Panc1 (cell line): ENCODE measurements around the gene HDDC2.

Source experiments
- CTCF ChIP-seq: fragments of 450-650 bp; IDR thresholded peaks from 2 replicates; pipeline ENCODE4 v1.5.1; 2017; ENCODE audit warnings: mild to moderate bottlenecking
- POLR2AphosphoS5 ChIP-seq: IDR thresholded peaks from 2 replicates; pipeline ENCODE4 v1.6.1; 2012; ENCODE audit warnings: mild to moderate bottlenecking, low read depth, low read length, moderate library complexity

DNA sequence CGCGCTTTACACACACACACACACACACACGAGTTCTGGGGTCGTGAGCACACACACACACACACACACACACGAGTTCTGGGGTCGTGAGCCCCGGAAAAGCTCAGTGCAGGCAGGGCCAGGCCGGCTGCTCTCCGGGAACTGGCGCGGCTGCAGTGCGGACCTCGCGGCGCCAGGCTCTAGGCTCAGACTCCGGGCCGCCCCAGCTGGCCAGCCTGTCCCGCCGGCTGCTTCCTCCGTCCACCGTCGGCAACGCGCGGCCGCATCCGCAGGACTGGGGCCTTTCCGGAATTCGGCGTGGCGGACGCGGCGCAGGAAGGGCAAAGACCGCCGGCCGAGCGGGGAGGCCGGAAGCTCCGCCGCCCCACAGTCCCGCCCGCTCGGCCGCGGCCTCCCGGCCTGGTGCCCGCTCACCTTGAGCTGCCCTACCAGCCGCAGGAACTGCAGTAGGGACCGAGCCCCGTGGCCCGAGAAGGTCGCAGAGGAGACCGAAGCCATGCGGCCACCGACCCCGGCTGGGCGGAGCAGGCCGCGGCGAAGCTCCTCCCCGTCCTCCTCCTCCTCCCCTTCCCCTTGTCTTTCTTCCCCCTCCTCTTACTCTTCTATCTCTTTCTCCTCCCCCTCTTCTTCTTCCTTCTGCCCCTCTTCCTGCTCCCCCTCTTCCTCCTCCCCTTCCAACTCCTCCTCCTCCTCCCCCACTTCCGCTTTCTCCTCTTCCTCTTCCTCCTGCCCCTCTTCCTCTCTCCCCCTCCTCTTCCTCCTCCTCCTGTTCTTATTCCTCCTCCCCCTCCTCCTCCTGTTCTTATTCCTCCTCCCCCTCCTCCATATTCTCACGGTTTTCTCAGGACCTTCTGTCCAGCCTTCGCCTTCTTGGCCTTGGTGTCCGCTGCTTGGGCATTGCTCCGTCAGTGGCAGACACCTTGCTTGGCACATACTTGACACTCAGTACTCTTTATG is at the start of gene HDDC2:
- TF ChIP-seq CTCF (no peak), POLR2AphosphoS5 (peak; percentile 83)
